Esophagus squamous epithelium (tissue), 4 donors: ENCODE data around the gene DRAXIN.

ENCODE experiments used
- CTCF ChIP-seq, 6 experiments: fragments of 450-650 bp in 4 of 6; fragments of 200-600 bp in 2 of 6; sonication (generic) in 2 of 6; IDR thresholded peaks; one replicate each; pipeline ENCODE4 v1.5.1; 2016 to 2019; ENCODE audit warnings: antibody characterized with exemption in 6 of 6, mild to moderate bottlenecking in 4 of 6, moderate library complexity in 4 of 6
- POLR2A ChIP-seq, 4 donors: fragments of 450-650 bp; IDR thresholded peaks; one replicate each; pipeline ENCODE4 v1.6.1; 2017; ENCODE audit warnings: antibody characterized with exemption in 4 of 4, mild to moderate bottlenecking in 4 of 4, moderate library complexity in 3 of 4

GRCh38 chr1:11736746-11737639 is 45.5 kb downstream of the DRAXIN start:
- TF ChIP-seq POLR2A (IDR thresholded peaks at IDR 0.05) (peak in 2 of 4 donors; percentile 9 to 48), CTCF (IDR thresholded peaks at IDR 0.05) (no peak)
